Right lobe of liver (tissue), 6 donors: ENCODE data around the gene BEST2. TPM values are rescaled to one million over a fixed set of nuclear protein-coding genes. Genes with fewer than 3 reads are reported as not detected.

Experiments used
- ATAC-seq, 4 donors: fragments of 200-7000 bp; cut with Tn5 transposase; one replicate each; pipeline ENCODE4 v1.9.1; 2020; ENCODE audit warnings: mild to moderate bottlenecking in 4 of 4, moderate library complexity in 4 of 4
- DNase-seq, 3 donors: peaks; one replicate each; pipeline ENCODE4 v3.0.0-alpha.2; 2020
- H3K27ac ChIP-seq, 3 donors: fragments of 200-600 bp; one replicate each; pipeline ENCODE4 v1.8.0; 2022
- H3K27me3 ChIP-seq, 2 donors: fragments of 200-600 bp; one replicate each; pipeline ENCODE4 v1.8.0; 2022
- H3K36me3 ChIP-seq, 4 donors: fragments of 200-600 bp; sonication (generic) in 1 of 4; one replicate each; pipeline versions ENCODE4 v1.5.1 to v1.8.0; 2017 to 2022; ENCODE audit warnings: control low read depth in 1 of 4
- H3K4me1 ChIP-seq, 4 donors: fragments of 200-600 bp; sonication (generic) in 1 of 4; one replicate each; pipeline versions ENCODE4 v1.5.1 to v1.8.0; 2017 to 2022; ENCODE audit warnings: control low read depth in 1 of 4
- H3K4me3 ChIP-seq, 3 donors: fragments of 200-600 bp; one replicate each; pipeline ENCODE4 v1.8.0; 2022
- H3K9me3 ChIP-seq, 4 donors: fragments of 200-600 bp; sonication (generic) in 1 of 4; one replicate each; pipeline versions ENCODE4 v1.5.1 to v1.8.0; 2017 to 2022; ENCODE audit warnings: control low read depth in 1 of 4
- POLR2A ChIP-seq: fragments of 450-650 bp; IDR thresholded peaks from one replicate; pipeline ENCODE4 v1.6.1; 2017; ENCODE audit warnings: antibody characterized with exemption, mild to moderate bottlenecking
- WGBS: methylation state at CpG from one replicate; pipeline ENCODE4 v1.1.6; 2018; ENCODE audit warnings: low coverage, low lambda C conversion rate; ENCODE audit not compliant: insufficient coverage; ENCODE audit errors: missing lambda C conversion rate; 5-methylcytosine and 5-hydroxymethylcytosine counted together
- intact Hi-C, 2 donors: fragments of 100-400 bp; cut with DNase I; formaldehyde crosslinking; loops; one replicate each; pipeline versions ENCODE4 v1.11.2 to v1.14.1; 2022
- total RNA-seq, 6 experiments: library from RNA; depleted of rRNA in 2 of 6; stranded (reverse); fragments of >200 nt in 2 of 6; fragmentation: NEBNext Ultra II Directional in 3 of 6; extraction: Animal tissue kit (Norgen Biotek cat#: 25700) in 3 of 6; gene quantifications; one replicate each; pipeline versions ENCODE4 v1.1.0 to v1.2.4, GENCODE V29; 2016 to 2023
- TF ChIP-seq, protein P1 (sequence below), 4 donors: fragments of 200-600 bp in 3 of 4; fragments of 450-650 bp in 1 of 4; IDR thresholded peaks; one replicate each; pipeline versions ENCODE4 v1.5.1 to v1.8.0; 2016 to 2022; ENCODE audit warnings: antibody characterized with exemption in 4 of 4, mild to moderate bottlenecking in 2 of 4
- donor health status: DM: no; HTN: yes; CAD: no.
- donor health status: DM: no; HTN: no; CAD: no.
- donor health status: DM: no; HTN: no; CAD: no.
- donor health status: DM: no; HTN: yes; CAD: no.
- donor health status: DM: no; HTN: yes; CAD: no.

Gene BEST2
- total RNA-seq, 6 experiments from 2014 or later, result not detected

DNA sequence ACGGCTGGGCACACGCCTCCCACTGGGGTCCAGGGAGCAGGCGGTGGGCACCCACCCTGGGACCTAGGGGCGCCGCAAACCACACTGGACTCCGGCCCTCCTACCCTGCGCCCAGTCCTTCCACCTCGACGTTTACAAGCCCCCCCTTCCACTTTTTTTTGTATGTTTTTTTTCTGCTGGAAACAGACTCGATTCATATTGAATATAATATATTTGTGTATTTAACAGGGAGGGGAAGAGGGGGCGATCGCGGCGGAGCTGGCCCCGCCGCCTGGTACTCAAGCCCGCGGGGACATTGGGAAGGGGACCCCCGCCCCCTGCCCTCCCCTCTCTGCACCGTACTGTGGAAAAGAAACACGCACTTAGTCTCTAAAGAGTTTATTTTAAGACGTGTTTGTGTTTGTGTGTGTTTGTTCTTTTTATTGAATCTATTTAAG, 41.3 kb downstream of the BEST2 start:
- ATAC-seq, result no peak
- Histone ChIP-seq H3K4me3 (peak overlapping the region; percentile 73 to 90 (median 81)), H3K9me3 (no peaks in the 10 kb centered on the region), H3K27ac (peak overlapping the region; percentile 96 to 100 (median 99)), H3K36me3 (no peaks in the 10 kb centered on the region), H3K4me1 (peaks cover 0 to 40% (median 21%) of the 10 kb centered on the region in 4 donors), H3K27me3 (no peaks in the 10 kb centered on the region)
- no peak for TF ChIP-seq POLR2A
- TF ChIP-seq, protein P1, sequence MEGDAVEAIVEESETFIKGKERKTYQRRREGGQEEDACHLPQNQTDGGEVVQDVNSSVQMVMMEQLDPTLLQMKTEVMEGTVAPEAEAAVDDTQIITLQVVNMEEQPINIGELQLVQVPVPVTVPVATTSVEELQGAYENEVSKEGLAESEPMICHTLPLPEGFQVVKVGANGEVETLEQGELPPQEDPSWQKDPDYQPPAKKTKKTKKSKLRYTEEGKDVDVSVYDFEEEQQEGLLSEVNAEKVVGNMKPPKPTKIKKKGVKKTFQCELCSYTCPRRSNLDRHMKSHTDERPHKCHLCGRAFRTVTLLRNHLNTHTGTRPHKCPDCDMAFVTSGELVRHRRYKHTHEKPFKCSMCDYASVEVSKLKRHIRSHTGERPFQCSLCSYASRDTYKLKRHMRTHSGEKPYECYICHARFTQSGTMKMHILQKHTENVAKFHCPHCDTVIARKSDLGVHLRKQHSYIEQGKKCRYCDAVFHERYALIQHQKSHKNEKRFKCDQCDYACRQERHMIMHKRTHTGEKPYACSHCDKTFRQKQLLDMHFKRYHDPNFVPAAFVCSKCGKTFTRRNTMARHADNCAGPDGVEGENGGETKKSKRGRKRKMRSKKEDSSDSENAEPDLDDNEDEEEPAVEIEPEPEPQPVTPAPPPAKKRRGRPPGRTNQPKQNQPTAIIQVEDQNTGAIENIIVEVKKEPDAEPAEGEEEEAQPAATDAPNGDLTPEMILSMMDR (IDR thresholded peaks at IDR 0.05), result no peak
- no peak for DNase-seq
- intact Hi-C loops, result no loop called here
- under 1% methylated on average over 19 of the region's 22 CpGs for WGBS

DNA sequence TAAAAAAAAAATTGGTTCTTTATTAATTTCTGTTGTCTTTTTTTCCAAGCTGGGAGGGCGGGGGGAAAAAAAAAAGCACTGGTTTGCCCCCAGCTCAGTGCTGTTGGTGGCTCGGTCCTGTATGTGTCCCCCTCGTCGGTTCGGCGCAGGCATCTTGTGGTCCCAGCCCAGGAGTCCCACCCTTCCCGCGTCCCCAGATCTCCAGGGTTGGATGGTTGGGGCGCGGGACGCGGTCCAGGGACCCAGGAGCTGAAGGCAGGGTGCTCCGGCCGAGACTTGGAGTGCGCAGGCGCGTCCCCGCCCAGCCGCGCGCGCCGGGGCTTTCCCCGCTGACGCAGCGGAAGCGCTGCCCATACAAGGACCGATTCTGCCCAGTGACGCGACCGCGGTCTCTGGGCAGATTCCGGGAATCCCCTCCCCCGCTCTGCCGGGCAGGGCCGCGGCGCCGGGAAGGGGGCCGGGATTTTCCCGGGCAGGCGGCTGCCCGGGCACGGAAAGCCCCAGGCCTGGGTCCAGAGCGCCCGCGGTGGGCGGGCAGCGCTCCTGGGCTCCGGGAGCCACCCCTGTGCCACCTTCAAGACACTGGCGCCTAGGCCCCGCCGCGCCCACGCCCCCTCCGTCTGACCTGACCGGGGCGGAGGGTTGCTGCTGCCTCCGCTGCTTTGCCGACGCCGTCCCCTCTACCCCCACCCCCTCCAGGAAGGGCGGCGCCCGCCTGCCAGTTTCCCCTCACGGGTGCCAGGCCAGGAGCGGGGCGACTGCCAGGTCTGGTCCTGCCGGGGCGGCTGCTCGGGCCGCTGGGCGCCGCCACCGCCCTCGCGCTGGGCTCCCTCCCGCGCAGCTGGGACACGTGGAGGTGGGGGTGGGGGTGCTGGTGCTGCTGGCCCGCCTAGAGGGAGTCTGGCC, 42.0 kb downstream of the BEST2 start:
- Histone ChIP-seq H3K27ac (peak overlapping the region; percentile 96 to 100 (median 99)), H3K4me1 (peaks cover 0 to 33% (median 17%) of the 10 kb centered on the region in 4 donors), H3K4me3 (peak overlapping the region; percentile 73 to 90 (median 81)), H3K36me3 (no peaks in the 10 kb centered on the region), H3K27me3 (no peaks in the 10 kb centered on the region), H3K9me3 (no peaks in the 10 kb centered on the region)
- peak; percentile 29 to 58 (median 52) for ATAC-seq
- TF ChIP-seq, protein P1 (IDR thresholded peaks at IDR 0.05), result no peak
- peak; percentile 91 for TF ChIP-seq POLR2A
- 2% methylated on average over 21 of the region's 81 CpGs for WGBS
- intact Hi-C loops, result no loop called here
- peak; percentile 96 to 97 (median 97) for DNase-seq

DNA sequence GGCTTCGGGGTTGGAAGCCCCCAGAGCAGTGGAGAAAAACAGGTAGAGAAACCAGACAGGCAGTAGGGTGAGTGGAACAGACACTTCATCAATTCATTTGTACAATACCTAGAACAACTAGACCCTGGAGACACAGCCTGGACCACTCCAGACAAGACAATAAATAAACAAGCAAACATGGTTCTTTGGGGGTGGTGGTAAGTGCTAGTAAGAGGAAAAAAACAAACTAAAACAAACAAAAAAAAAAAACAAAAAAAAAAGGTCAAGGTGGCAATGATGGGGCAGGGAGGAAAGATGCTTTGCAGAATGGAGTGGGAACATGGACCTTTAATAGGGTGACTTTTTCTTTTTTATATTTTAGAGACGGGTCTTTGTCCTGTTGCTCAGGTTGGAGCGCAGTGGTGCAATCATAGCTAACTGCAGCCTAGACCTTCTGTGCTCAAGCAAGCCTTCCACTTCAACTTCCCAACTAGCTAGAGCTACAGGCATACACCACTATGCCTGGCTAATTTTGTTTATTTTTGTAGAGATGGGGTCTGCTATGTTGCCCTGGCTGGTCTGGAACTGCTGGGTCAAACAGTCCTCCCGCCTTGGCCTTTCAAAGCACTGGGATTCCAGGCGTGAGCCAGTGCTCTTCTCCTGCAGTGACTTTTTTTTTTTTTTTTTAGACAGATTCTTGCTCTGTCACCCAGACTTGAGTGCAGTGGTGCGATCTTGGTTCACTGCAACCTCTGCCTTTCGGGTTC, 42.8 kb downstream of the BEST2 start:
- Histone ChIP-seq H3K4me1 (peaks cover 0 to 25% (median 13%) of the 10 kb centered on the region in 4 donors), H3K4me3 (peak overlapping the region; percentile 73 to 90 (median 81)), H3K36me3 (peaks cover 0 to 4% (median under 1%) of the 10 kb centered on the region in 4 donors), H3K27me3 (no peaks in the 10 kb centered on the region), H3K9me3 (no peaks in the 10 kb centered on the region), H3K27ac (peak overlapping the region; percentile 96 to 100 (median 99))
- intact Hi-C loops, result no loop called here
- TF ChIP-seq, protein P1 (IDR thresholded peaks at IDR 0.05), result no peak
- no peak for TF ChIP-seq POLR2A
- DNase-seq, result no peak
- WGBS, result 45% methylated on average over 7 of the region's 7 CpGs
- ATAC-seq, result no peak

DNA sequence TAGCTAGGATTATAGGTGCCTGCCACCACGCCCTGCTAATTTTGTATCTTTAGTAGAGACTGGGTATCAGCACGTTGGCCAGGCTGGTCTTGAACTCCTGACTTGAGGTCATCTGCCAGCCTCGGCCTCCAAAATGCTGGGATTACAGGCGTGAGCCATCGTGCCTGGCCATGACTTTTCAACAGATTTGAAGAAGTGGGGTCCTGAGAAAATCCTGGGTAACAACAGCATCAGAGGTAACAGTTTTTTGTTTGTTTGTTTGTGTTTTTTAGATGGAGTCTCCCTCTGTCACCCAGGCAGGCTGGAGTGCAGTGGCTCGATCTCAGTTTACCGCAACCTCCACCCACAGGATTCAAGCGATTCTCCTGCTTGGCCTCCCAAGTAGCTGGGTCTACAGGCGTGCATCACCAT, 43.4 kb downstream of the BEST2 start:
- DNase-seq, result no peak
- H3K27ac ChIP-seq, result peak overlapping the region in 2 of 3 donors; percentile 96 to 99
- ATAC-seq, result no peak
- H3K4me1 ChIP-seq, result peaks cover 0 to 24% (median 13%) of the 10 kb centered on the region in 4 donors
- no peaks in the 10 kb centered on the region for H3K27me3 ChIP-seq
- 81% methylated on average over 7 of the region's 9 CpGs for WGBS
- no peaks in the 10 kb centered on the region for H3K9me3 ChIP-seq
- H3K4me3 ChIP-seq, result no peak overlapping the region
- H3K36me3 ChIP-seq, result peaks cover 0 to 9% (median 3%) of the 10 kb centered on the region in 4 donors
- intact Hi-C loops, result no loop called here
- TF ChIP-seq, protein P1 (IDR thresholded peaks at IDR 0.05), result no peak
